ENCODE data around the gene BIRC2.

The BIRC2 gene

GRCh38 chr11:102426570-102426969 lies 79.6 kb downstream of the BIRC2 start:
- Histone ChIP-seq H3K36me3 (replicated peaks; ENCODE audit: low read depth, low read length) (peaks cover 10% of the 10 kb centered on the region), H3K27ac (ENCODE audit: low read length) (no peak overlapping the region), H3K4me1 (ENCODE audit: low read length) (peaks cover 38% of the 10 kb centered on the region), H3K9me3 (ENCODE audit: insufficient read depth, low read length) (no peaks in the 10 kb centered on the region), H3K27me3 (ENCODE audit: low read depth, low read length) (no peaks in the 10 kb centered on the region), H3K4me2 (ENCODE audit: low read length) (no peak overlapping the region), H3K9ac (ENCODE audit: low read length) (no peak overlapping the region), H3K4me3 (ENCODE audit: low read length) (no peak overlapping the region), H3K79me2 (ENCODE audit: low read length) (peaks cover 34% of the 10 kb centered on the region), H4K20me1 (ENCODE audit: insufficient read depth, low read length) (0 out of 2 replicates have a peak, but pooled peaks cover 2% of the 10 kb centered on the region), H2AFZ (ENCODE audit: low read depth, low read length) (no peak overlapping the region)
- TF ChIP-seq CTCF (IDR thresholded peaks at IDR 0.05; ENCODE audit: low read depth, low read length), result no peak
- no peak for TF ChIP-seq EZH2phosphoT487 (IDR thresholded peaks at IDR 0.05; ENCODE audit: low read depth)

- 0 out of 2 replicates have a peak, but pooled peaks cover 2% of the 10 kb centered on the region for H4K20me1 ChIP-seq (ENCODE audit: insufficient read depth, low read length)
- H3K4me3 ChIP-seq (ENCODE audit: low read length), result no peak overlapping the region
- H3K27me3 ChIP-seq (ENCODE audit: low read depth, low read length), result no peaks in the 10 kb centered on the region
- TF ChIP-seq EZH2phosphoT487 (IDR thresholded peaks at IDR 0.05; ENCODE audit: low read depth) (no peak), CTCF (IDR thresholded peaks at IDR 0.05; ENCODE audit: low read depth, low read length) (no peak)
- H3K36me3 ChIP-seq (replicated peaks; ENCODE audit: low read depth, low read length), result peaks cover 15% of the 10 kb centered on the region
- H3K4me1 ChIP-seq (ENCODE audit: low read length), result peaks cover 35% of the 10 kb centered on the region
- no peak overlapping the region for H3K27ac ChIP-seq (ENCODE audit: low read length)
- no peak overlapping the region for H2AFZ ChIP-seq (ENCODE audit: low read depth, low read length)
- H3K9ac ChIP-seq (ENCODE audit: low read length), result no peak overlapping the region
- H3K9me3 ChIP-seq (ENCODE audit: insufficient read depth, low read length), result no peaks in the 10 kb centered on the region
- peaks cover 32% of the 10 kb centered on the region for H3K79me2 ChIP-seq (ENCODE audit: low read length)
- H3K4me2 ChIP-seq (ENCODE audit: low read length), result no peak overlapping the region
Measured at GRCh38 chr11:102427068-102427467, 80.1 kb downstream of the BIRC2 start.

All from OCI-LY3 (cell line).